B cell (primary cell): ENCODE measurements around the gene MGMT.

Experiments used
- EZH2 ChIP-seq: IDR thresholded peaks from 2 replicates; pipeline ENCODE4 v1.6.1; 2012; ENCODE audit warnings: borderline replicate concordance, low read depth, mild to moderate bottlenecking, moderate library complexity, low read length; ENCODE audit not compliant: insufficient read depth, poor library complexity, severe bottlenecking
- TF ChIP-seq, protein P1 (sequence below): fragments of 200-600 bp; IDR thresholded peaks from one replicate; pipeline ENCODE4 v1.8.0; 2022; ENCODE audit warnings: antibody characterized with exemption, mild to moderate bottlenecking

DNA sequence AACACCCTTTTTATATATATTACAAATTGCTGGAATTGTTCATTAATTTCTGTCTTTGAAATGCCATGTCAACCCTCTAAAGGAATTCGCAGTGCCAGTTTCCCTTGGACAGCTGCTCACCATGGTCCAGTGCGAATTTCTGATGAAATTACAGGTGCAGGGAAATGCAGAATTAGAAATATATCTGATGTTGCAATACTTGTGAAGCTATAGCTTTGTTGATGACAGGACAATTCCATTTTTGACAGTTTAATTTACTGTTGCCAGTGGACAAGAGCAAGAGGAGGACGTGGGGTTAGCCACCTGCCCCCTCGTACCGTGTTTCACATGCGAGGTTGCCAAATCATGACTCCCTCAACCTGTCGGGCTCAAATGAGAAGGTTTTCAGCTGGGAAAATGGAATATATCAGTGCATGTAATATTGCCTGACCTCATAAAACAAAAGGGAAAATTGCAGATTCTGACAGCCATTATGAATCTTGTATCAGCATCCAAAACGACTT is 140.6 kb downstream of the MGMT start:
- TF ChIP-seq, protein P1, sequence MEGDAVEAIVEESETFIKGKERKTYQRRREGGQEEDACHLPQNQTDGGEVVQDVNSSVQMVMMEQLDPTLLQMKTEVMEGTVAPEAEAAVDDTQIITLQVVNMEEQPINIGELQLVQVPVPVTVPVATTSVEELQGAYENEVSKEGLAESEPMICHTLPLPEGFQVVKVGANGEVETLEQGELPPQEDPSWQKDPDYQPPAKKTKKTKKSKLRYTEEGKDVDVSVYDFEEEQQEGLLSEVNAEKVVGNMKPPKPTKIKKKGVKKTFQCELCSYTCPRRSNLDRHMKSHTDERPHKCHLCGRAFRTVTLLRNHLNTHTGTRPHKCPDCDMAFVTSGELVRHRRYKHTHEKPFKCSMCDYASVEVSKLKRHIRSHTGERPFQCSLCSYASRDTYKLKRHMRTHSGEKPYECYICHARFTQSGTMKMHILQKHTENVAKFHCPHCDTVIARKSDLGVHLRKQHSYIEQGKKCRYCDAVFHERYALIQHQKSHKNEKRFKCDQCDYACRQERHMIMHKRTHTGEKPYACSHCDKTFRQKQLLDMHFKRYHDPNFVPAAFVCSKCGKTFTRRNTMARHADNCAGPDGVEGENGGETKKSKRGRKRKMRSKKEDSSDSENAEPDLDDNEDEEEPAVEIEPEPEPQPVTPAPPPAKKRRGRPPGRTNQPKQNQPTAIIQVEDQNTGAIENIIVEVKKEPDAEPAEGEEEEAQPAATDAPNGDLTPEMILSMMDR, result no peak
- no peak for TF ChIP-seq EZH2
